Right lobe of liver (tissue), 4 donors: ENCODE results near the gene ERGIC1.

ENCODE experiments used
- POLR2A ChIP-seq: fragments of 450-650 bp; IDR thresholded peaks from one replicate; pipeline ENCODE4 v1.6.1; 2017; ENCODE audit warnings: antibody characterized with exemption, mild to moderate bottlenecking
- TF ChIP-seq, protein P1 (sequence below), 4 donors: fragments of 200-600 bp in 3 of 4; fragments of 450-650 bp in 1 of 4; IDR thresholded peaks; one replicate each; pipeline versions ENCODE4 v1.5.1 to v1.8.0; 2016 to 2022; ENCODE audit warnings: antibody characterized with exemption in 4 of 4, mild to moderate bottlenecking in 2 of 4
- donor health status: DM: no; HTN: no; CAD: no.
- donor health status: DM: no; HTN: no; CAD: no.
- donor health status: DM: no; HTN: yes; CAD: no.

DNA sequence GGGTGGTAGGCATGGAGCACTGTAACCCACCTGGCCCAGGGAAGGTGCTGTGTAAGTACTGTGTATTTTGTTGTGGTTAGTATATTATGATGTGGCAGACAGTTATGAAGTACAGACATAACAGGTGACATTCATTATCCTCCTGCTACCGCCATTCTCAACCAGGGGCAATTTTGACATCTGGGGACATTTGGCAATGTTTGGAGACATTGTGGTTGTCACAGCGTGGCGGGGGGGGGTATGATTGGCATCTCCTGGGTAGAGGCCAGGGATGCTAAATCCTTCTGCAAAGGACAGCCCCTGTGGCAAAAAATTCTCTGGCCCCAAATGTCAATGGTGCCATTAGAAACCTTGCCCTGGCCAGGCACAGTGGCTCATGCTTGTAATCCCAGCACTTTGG, 115.4 kb downstream of the ERGIC1 start:
- TF ChIP-seq, protein P1, sequence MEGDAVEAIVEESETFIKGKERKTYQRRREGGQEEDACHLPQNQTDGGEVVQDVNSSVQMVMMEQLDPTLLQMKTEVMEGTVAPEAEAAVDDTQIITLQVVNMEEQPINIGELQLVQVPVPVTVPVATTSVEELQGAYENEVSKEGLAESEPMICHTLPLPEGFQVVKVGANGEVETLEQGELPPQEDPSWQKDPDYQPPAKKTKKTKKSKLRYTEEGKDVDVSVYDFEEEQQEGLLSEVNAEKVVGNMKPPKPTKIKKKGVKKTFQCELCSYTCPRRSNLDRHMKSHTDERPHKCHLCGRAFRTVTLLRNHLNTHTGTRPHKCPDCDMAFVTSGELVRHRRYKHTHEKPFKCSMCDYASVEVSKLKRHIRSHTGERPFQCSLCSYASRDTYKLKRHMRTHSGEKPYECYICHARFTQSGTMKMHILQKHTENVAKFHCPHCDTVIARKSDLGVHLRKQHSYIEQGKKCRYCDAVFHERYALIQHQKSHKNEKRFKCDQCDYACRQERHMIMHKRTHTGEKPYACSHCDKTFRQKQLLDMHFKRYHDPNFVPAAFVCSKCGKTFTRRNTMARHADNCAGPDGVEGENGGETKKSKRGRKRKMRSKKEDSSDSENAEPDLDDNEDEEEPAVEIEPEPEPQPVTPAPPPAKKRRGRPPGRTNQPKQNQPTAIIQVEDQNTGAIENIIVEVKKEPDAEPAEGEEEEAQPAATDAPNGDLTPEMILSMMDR (IDR thresholded peaks at IDR 0.05), result no peak
- TF ChIP-seq POLR2A, result no peak
